Activated naive CD4-positive, alpha-beta T cell (primary cell): ENCODE data around the gene THAP8.
A peak's percentile ranks its signal among the peaks of the same experiment; 100 is the strongest.
"Not testable (repeated sequence)": the region's sequence is repeated elsewhere in the genome, so short reads cannot be mapped to it uniquely, and the experiment has no call there.

Experiments
- DNase-seq, 4 experiments: peaks; one replicate each; lab custom pipeline; 2025; lab: John Stamatoyannopoulos, UW

THAP8 gene

GRCh38 chr19:36068810-36069499, 14.9 kb upstream of the THAP8 start:
- DNase-seq = not testable (repeated sequence)

GRCh38 chr19:36067681-36068080, 13.6 kb upstream of the THAP8 start:
- no peak for DNase-seq

- DNase-seq = no peak
Observed at GRCh38 chr19:36064826-36065225, 10.7 kb upstream of the THAP8 start.

- no peak for DNase-seq
Observed at GRCh38 chr19:36061367-36061766, 7.3 kb upstream of the THAP8 start.

DNA sequence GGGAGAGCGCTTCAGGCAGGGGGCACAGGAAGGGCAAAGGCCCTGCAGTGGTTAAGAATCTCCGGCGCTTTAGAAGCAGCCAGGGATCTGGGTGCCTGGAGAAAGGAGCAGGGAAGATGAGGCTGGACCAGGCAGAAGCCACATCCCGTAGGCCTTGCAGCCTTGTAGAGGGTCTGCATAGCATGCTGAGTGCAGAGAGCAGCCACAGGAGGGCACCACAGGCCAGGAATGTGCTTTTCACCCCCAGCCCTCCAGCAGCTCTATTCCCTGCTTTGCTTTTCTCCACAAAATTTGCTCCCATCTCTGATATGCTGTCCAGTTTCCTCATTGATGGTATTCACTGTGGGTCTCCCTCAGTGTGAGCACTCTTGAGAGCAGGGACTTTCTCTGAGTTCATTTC, 6.3 kb upstream of the THAP8 start:
- peak in 1 of 4 experiments; percentile 1 for DNase-seq

- no peak for DNase-seq
Observed at GRCh38 chr19:36059180-36059910, 5.3 kb upstream of the THAP8 start.

GRCh38 chr19:36058481-36059179, 4.5 kb upstream of the THAP8 start:
- no peak for DNase-seq

GRCh38 chr19:36054733-36055686, 925 bp upstream of the THAP8 start, which contains the start of gene WDR62:
Gene WDR62 (plus strand): TSS chr19:36054897. CDS start chr19:36054972, 75 bp downstream.
- DNase-seq = peak; percentile 94 to 98 (median 96)

- DNase-seq = no peak
Observed at GRCh38 chr19:36051637-36052036, 2.4 kb downstream of the THAP8 start.

- no peak for DNase-seq
Observed at GRCh38 chr19:36051236-36051635, 2.8 kb downstream of the THAP8 start.

GRCh38 chr19:36049080-36049698, 4.9 kb downstream of the THAP8 start:
- no peak for DNase-seq

DNA sequence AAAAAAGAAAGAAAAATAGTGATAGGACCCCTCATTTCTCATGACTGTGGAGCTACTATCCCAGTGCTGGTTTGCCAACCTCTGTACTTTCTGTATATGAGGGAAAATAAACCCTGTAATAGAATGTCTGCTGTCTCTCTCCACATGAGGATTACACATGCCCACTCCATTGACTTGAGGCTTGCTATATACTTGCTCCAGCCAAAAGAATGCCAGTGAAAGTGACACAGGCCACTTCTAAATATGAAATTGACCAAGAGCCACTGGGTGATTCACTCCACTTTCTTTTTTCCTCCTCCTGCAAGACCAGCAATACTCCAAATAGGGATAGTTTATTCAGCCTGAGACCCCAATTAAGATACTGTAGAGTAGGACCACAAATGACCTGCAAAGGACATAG, 6.2 kb downstream of the THAP8 start:
- DNase-seq = no peak

- no peak for DNase-seq
Observed at GRCh38 chr19:36046443-36047050, 7.5 kb downstream of the THAP8 start.

DNA sequence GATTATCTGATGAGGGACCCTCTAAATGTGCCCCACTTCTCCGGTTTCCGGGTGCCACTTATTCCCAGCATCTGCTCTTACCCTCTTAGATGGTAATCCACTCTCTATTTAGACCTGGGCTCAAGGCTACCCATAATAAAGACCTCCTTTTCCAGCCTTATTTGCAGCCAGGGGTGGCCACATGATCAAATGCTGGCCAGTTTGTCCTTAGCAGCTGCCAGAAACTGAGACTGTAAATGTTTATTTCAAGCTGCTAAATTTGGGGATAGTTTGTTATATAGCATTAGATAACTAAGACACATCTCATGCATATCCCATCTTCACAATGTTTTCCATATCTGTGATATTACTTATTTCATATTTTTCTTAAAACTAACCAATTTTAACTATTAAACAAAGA, 10.1 kb downstream of the THAP8 start:
- DNase-seq = no peak

DNA sequence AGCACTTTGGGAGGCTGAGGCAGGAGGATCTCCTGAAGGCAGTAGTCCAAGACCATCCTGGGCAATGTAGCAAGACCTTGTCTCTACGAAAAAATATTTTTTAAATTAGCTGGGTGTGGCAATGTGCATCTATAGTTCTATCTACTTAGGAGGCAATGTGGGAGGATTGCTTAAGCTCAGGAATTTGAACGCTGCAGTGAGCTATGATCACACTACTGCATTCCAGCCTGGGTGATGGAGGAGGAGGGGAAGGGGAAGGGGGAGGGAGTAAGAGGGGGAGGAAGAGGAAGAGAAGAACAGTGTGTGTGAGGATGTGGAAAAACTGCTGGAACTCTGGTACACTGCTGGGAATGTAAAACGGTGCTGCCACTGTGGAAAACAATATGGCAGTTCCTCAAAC, 12.3 kb downstream of the THAP8 start:
- DNase-seq = no peak

- not testable (repeated sequence) for DNase-seq
Observed at GRCh38 chr19:36041092-36041491, 13.0 kb downstream of the THAP8 start.

GRCh38 chr19:36040495-36040894, 13.6 kb downstream of the THAP8 start:
- DNase-seq = no peak

DNA sequence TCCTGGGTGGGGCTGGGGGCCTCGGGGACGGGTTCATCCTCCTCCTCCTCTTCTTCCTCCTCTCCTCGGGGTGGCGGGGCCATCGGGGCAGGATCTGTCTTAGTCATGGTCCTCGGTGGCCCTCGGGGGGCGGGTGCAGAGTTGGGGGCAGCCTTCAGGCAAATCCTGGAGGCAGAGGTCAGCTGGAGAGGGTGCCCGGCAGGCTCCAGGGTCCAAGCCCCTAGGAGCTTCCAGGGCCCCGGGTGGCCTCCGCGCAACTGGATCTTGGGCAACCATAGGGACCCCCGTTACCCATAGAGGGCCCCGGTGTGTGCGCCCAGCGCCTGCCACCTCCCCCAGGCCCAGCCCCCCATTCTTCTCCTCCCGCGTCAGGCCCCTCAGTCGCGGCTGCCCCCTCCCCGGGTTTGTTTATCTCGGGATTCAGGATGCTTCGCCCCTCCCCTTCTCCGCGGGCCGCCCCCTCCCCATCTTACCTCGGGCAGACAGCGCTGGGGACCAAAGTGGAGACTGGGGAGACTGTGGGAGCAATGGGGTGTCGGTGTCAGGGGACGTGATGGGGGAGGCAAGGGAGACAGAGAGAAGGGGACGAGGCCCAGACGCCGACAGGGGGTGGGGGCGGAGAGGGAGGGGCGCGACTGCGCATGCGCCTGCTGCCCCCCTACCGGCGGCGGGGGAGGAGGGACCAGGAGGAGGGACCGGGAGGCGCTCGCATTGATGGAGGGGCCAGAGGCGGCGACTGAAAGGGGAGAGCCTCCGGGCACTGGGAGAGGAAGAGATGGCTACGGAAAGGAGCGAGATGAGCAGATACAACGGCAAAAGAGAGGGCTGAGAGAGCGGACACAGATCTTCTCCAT, 21.6 kb downstream of the THAP8 start, which contains the start of gene CLIP3:
CLIP3 (minus strand) TSS at position 623 of the 854 bp plus-strand sequence; CDS start at position 107, 516 bp downstream.
- DNase-seq = peak in 2 of 4 experiments; percentile 24 to 46

GRCh38 chr19:36031308-36031707, 22.8 kb downstream of the THAP8 start:
- DNase-seq = no peak
